Heart left ventricle (tissue), 13 donors: ENCODE data around the gene TRAPPC3L.

Experiments
- POLR2A ChIP-seq, 2 donors: fragments of 450-650 bp; IDR thresholded peaks; one replicate each; pipeline ENCODE4 v1.6.1; 2017; ENCODE audit warnings: antibody characterized with exemption in 2 of 2, mild to moderate bottlenecking in 2 of 2, moderate library complexity in 2 of 2
- TF ChIP-seq, protein P1 (sequence below), 12 donors: fragments of 200-600 bp; sonication (generic) in 4 of 12; IDR thresholded peaks; one replicate each; pipeline versions ENCODE4 v1.5.0 to v1.8.0; 2018 to 2022; ENCODE audit warnings: antibody characterized with exemption in 12 of 12, mild to moderate bottlenecking in 5 of 12
- donor health status: ischemic (EF 13 %, LVEDD 7.1; RV severe dilation, severe dysfunction).
- donor health status: DM: no; HTN: yes; CAD: no.
- donor health status: DM: no; HTN: no; CAD: no.
- donor health status: ischemic (EF 25% LVEDD 6.9; RV normal size, moderate dysfunction).
- donor health status: ischemic (EF 25% LVEDD 5.7; RV mildly dilated, moderate dysfunction).
- donor health status: ischemic (EF 35%, LVEDD 5.7; RV mildly dilated, moderate dysfunction).
- donor health status: nonischemic (EF 11% LVEDD 7.7; RV severe dilation, severe dysfunction).
- donor health status: DM: yes; HTN: yes; CAD: no.
- donor health status: PGD.
- donor health status: ischemic (EF 29% LVEDD 5.4; RV normal size, mild dysfunction).
- donor health status: nonischemic (EF 23%, LVEDD 6.1; RV moderate dilation, normal function).

GRCh38 chr6:116536216-116536621, 9.3 kb downstream of the TRAPPC3L start:
- TF ChIP-seq, protein P1, sequence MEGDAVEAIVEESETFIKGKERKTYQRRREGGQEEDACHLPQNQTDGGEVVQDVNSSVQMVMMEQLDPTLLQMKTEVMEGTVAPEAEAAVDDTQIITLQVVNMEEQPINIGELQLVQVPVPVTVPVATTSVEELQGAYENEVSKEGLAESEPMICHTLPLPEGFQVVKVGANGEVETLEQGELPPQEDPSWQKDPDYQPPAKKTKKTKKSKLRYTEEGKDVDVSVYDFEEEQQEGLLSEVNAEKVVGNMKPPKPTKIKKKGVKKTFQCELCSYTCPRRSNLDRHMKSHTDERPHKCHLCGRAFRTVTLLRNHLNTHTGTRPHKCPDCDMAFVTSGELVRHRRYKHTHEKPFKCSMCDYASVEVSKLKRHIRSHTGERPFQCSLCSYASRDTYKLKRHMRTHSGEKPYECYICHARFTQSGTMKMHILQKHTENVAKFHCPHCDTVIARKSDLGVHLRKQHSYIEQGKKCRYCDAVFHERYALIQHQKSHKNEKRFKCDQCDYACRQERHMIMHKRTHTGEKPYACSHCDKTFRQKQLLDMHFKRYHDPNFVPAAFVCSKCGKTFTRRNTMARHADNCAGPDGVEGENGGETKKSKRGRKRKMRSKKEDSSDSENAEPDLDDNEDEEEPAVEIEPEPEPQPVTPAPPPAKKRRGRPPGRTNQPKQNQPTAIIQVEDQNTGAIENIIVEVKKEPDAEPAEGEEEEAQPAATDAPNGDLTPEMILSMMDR (IDR thresholded peaks at IDR 0.05) = peak; percentile 62 to 85 (median 76)
- TF ChIP-seq POLR2A (IDR thresholded peaks at IDR 0.05) = no peak
